Measurements from ENCODE around the gene SH3GL1. TPM values are rescaled to one million over a fixed set of nuclear protein-coding genes. Genes with fewer than 3 reads are reported as not detected.

SH3GL1 gene
- total RNA-seq, 2 experiments from 2014 or later: 38.1 to 42.0 TPM

DNA sequence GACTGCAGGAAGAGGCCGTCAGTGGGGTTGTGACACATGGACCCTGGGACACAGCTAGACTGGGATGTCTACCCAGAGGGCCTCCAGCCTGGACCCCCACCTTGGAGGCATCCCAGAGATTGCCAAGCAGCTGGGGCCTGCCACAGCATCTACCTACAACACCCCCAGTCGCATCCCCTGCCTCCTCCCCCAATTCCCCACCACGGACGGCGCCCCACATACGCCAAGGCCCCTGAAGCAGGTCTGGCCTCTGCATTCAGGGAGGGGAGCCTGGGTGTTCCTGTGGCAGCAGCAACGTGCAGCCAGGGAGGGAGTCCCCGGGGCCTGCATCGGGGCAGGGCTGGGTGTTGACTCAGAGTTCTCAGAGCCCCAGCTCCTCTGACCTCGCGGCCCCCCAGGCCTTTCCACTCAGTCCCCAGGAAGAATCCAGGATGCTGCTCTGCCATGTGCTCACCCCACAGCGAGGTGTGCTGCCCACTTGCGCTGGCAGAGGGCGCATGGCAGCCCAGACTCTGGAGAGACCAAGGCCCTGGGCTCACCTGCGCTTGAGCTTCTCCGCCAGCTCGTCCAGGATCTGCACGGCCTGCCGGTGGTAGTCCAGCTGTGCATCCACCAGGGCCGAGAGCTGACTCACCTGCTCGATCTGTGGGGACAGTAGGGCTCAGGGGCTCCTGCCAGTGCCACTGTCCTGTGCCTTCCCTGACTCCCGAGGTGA is 37.4 kb downstream of the SH3GL1 start:
- Mint-ChIP-seq H3K36me3 (peaks cover 11% of the 10 kb centered on the region), H3K27ac (no peak overlapping the region), H3K27me3 (no peaks in the 10 kb centered on the region), H3K9me3 (no peaks in the 10 kb centered on the region), H3K4me1 (ENCODE audit: low read depth) (peaks cover 3% of the 10 kb centered on the region), H3K4me3 (no peak overlapping the region)
- peak; percentile 28 for DNase-seq
- POLR2A ChIA-PET: no interaction called here
- CTCF ChIA-PET: interaction anchor here (0.6 to 2.3 kb wide), 5 partner anchors 11 to 96 kb away, joined by 3 to 10 read pairs (median 4); partner anchors contain the start of gene SH3GL1
- intact Hi-C loops (cut with micrococcal nuclease): no loop called here

DNA sequence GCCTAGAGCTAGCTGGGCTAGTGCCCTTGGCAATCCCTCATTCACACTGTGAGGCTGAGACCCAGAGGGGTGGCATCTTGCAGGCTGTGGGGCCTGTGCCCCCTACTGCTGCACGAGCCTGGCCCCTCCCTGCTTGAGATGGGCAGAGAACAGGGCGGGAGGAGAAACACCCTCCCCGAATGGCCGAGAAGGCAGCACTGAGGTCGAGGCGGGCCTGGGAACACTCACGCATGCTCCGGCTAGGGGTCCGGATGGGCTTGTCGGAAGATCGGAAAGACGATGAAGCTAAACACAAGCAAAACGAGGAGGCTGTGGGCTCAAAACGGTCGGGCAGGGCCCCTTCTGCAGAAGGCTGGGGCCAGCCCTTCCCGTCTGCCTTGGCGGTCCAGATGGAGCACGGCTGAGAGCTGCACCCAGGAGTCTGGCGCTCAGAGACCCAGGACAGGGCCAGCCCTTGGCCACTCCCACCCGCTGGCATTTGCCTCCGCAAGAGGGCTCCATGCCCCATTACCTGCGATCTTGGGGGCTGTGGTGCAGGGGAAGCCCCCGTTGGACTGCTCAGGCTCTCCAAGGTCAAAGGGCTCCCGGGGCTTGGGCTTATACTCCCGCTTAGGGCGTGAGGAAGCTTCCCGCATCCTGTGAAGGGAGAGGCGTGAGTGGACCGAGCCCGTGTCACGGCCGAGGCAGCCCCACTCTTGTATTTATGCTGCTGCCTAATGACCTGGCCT is 38.1 kb downstream of the SH3GL1 start:
- no peaks in the 10 kb centered on the region for H3K4me1 Mint-ChIP-seq (ENCODE audit: low read depth)
- ChIA-PET CTCF (interaction anchor here (0.6 to 2.3 kb wide), 4 partner anchors 10 to 95 kb away, joined by 3 to 10 read pairs (median 6); partner anchors contain the start of gene SH3GL1), POLR2A (interaction anchor here (0.9 to 1.2 kb wide), 2 partner anchors 18 to 98 kb away, joined by 3 read pairs; no protein-coding TSS in a partner anchor)
- intact Hi-C loops (cut with micrococcal nuclease): no loop called here
- H3K27ac Mint-ChIP-seq: no peak overlapping the region
- DNase-seq: no peak
- H3K36me3 Mint-ChIP-seq: peaks cover 11% of the 10 kb centered on the region
- H3K9me3 Mint-ChIP-seq: no peaks in the 10 kb centered on the region
- no peak overlapping the region for H3K4me3 Mint-ChIP-seq
- H3K27me3 Mint-ChIP-seq: no peaks in the 10 kb centered on the region

DNA sequence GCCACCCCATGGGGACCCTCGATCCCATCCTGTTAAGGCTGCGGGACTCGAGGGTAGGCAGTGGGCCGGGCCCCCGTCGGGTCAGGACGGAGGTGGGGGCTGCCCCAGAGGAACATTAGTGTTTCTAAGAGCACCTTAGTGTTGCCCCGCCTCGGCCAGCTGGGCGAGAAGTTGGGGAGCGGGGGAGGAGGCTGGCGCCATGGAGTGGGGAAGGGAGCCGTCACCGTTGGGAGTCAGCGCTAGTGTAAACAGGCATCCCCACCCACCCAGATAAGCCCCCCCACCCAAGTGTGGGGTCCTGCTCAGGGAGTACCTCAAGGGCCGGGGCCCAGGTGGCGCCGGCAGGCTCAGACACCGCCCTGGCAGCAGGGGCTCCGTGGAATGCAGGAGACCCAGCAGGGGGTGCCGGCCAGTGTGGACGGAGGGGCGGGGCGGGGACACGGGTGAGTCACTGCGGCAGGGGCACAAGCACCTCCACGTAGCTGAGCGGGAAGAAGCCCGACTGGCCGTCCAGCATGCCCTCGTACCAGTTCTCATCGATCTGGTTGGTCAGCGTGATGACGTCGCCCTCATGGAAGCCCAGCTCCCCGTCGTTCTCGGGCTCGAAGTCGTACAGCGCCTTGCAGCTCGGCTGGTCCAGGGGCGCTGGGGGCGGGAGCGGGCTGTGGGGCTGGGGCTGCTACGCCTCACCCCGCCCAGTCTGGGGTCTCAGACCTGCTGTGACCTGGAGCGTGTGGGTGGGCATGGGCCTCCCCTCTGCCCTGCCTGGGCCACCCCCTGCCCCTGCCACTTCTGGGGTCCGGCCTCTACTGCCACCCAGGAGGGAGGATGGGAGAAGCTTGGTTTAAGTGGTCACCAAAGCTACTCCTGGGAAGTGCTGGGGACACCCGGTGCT is 38.9 kb downstream of the SH3GL1 start:
- POLR2A ChIA-PET: interaction anchor here (0.9 to 1.2 kb wide), 2 partner anchors 17 to 97 kb away, joined by 3 read pairs; no protein-coding TSS in a partner anchor
- peaks cover 9% of the 10 kb centered on the region for H3K36me3 Mint-ChIP-seq
- no peak overlapping the region for H3K27ac Mint-ChIP-seq
- CTCF ChIA-PET: interaction anchor here (1.1 to 2.3 kb wide), 3 partner anchors 9 to 95 kb away, joined by 3 to 10 read pairs (median 4); no protein-coding TSS in a partner anchor
- no peaks in the 10 kb centered on the region for H3K27me3 Mint-ChIP-seq
- intact Hi-C loops (cut with micrococcal nuclease): no loop called here
- no peaks in the 10 kb centered on the region for H3K9me3 Mint-ChIP-seq
- no peak overlapping the region for H3K4me3 Mint-ChIP-seq
- no peaks in the 10 kb centered on the region for H3K4me1 Mint-ChIP-seq (ENCODE audit: low read depth)
- DNase-seq: no peak

DNA sequence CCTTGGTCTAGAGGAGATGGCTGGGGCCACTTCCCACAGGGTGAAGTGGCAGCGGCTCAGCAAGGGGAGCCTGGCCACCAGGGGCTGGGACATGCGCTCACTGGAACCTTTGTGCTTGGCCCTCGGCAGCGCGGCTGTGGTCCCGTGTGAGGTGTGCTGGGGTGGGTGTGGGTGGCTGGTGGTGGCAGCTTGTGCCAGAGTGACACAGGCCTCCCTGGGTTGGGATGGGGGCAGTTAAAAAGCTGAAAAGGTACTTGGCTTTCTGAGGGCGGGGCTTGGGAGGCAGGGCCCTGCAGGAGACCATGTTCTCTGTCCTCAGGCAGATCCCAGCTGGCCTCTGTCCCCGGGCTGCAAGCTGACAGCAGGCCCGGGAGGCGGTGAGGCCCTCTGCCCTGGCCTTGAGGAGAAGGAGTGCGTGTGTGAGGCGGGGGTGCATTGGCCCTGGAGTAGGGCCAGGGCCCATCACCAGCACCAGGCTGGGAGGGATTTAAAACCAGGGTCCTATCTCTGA is 39.7 kb downstream of the SH3GL1 start:
- peaks cover 9% of the 10 kb centered on the region for H3K36me3 Mint-ChIP-seq

DNA sequence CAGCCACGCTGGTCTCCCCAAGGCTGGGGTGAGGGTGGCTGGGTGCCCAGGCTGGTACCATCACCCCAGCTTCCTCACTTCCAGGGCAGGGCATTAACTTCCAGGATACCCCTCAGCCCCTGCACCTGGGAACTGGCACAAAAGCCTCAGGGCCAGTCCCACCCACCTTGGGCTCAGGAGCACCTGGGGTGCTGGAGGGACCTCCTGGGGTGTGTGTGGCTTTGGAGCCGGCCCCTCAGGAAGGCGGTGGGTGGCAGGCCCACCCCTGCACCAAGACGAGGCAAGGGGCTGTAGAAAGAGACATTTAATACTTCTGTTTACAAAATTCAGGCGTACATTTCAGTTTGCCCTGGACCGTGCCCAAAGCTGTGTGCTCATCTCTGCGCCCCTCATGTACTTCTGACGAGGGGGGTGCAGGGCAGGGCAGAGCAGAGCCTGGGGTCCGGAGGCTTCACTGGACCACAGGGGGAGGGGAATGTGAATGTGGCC is 40.2 kb downstream of the SH3GL1 start:
- no peak overlapping the region for H3K4me3 Mint-ChIP-seq
- DNase-seq: no peak
- no peaks in the 10 kb centered on the region for H3K4me1 Mint-ChIP-seq (ENCODE audit: low read depth)
- peak overlapping the region; percentile 3 for H3K27ac Mint-ChIP-seq
- POLR2A ChIA-PET: no interaction called here
- H3K9me3 Mint-ChIP-seq: no peaks in the 10 kb centered on the region
- CTCF ChIA-PET: interaction anchor here (1.1 kb wide), 1 partner anchor 8 kb away, joined by 3 read pairs; no protein-coding TSS in a partner anchor
- H3K27me3 Mint-ChIP-seq: no peaks in the 10 kb centered on the region
- intact Hi-C loops (cut with micrococcal nuclease): no loop called here
- H3K36me3 Mint-ChIP-seq: peaks cover 9% of the 10 kb centered on the region

More for the DNA sequence above, 39.7 kb downstream of the SH3GL1 start:
- H3K27me3 Mint-ChIP-seq: no peaks in the 10 kb centered on the region
- peak overlapping the region; percentile 8 for H3K27ac Mint-ChIP-seq
- intact Hi-C loops (cut with micrococcal nuclease): no loop called here
- no peaks in the 10 kb centered on the region for H3K9me3 Mint-ChIP-seq
- CTCF ChIA-PET: interaction anchor here (1.1 kb wide), 1 partner anchor 8 kb away, joined by 3 read pairs; no protein-coding TSS in a partner anchor
- H3K4me3 Mint-ChIP-seq: no peak overlapping the region
- no peaks in the 10 kb centered on the region for H3K4me1 Mint-ChIP-seq (ENCODE audit: low read depth)
- POLR2A ChIA-PET: no interaction called here
- no peak for DNase-seq

DNA sequence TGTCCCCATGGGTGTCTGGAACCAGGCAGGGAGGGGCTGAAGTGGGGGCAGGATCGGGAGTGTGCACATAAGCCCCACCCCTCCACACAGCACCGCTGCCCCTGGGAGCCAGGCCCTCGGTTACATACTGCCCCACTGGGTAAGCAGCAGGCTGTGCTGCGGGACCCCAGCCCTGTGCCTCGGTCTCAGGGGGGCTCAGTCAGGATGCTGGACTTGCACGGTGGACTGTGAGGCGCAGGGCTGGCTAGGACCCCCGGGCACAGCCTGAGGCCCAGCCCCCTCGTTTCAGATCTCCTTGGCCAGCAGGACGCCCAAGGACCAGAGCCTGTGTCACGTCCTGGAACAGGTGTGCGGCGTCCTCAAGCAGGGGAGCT is 40.7 kb downstream of the SH3GL1 start:
- intact Hi-C loops (cut with micrococcal nuclease): no loop called here
- CTCF ChIA-PET: interaction anchor here (1.2 kb wide), 1 partner anchor 41 kb away, joined by 3 read pairs; the partner anchor contains the start of gene SH3GL1
- POLR2A ChIA-PET: no interaction called here

DNA sequence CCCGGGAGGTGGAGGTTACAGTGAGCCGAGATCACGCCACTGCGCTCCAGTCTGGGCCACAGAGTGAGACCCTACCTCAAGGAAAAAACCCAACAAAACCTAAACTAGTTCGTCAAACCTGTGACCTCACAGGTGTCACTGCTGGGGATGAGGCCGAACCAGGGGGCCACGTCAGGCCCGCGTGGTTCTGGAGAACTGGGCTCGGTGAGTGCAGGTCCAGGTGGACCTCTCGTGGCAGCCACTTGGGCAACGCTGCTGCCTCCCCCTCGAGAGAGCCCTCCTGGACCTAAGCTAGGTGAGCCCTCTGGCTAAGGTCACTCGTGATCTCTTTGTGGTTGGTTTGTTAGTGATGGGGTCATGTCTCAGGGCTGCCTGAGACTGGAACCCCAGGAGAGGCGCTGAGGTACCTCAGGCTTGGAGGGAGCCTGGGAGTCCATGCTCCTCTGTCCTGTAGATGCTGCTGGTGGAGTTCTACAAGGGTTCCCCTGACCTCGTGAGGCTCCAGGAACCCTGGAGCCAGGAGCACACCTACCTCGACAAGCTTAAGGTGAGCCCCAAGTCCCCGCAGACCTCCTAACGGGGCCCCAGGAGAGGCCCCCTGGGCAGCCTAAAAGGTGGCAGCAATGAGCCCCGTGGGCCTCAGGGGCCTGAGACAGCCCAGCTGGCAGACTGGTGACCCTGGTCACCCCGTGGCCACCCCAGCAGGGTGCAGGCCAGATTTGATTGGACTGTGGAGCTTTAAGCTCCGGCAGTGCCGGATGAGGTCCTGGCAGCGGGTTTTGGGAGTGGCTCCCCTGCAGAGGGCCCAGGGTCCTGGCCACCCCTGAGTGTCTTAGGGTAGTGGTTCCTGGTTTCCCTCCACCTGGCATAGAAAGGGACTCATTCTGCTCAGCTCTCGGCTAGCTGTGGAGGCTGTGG is 41.4 kb downstream of the SH3GL1 start:
- Mint-ChIP-seq H3K27ac (no peak overlapping the region), H3K4me1 (ENCODE audit: low read depth) (no peaks in the 10 kb centered on the region), H3K9me3 (no peaks in the 10 kb centered on the region), H3K4me3 (no peak overlapping the region), H3K27me3 (no peaks in the 10 kb centered on the region), H3K36me3 (peaks cover 9% of the 10 kb centered on the region)
- CTCF ChIA-PET: interaction anchor here (1.2 kb wide), 1 partner anchor 41 kb away, joined by 3 read pairs; the partner anchor contains the start of gene SH3GL1
- POLR2A ChIA-PET: no interaction called here
- intact Hi-C loops (cut with micrococcal nuclease): no loop called here
- no peak for DNase-seq

More for the DNA sequence above, 40.7 kb downstream of the SH3GL1 start:
- Mint-ChIP-seq H3K36me3 (peaks cover 9% of the 10 kb centered on the region), H3K27me3 (no peaks in the 10 kb centered on the region), H3K4me1 (ENCODE audit: low read depth) (no peaks in the 10 kb centered on the region), H3K27ac (no peak overlapping the region), H3K9me3 (no peaks in the 10 kb centered on the region), H3K4me3 (no peak overlapping the region)
- DNase-seq: no peak

DNA sequence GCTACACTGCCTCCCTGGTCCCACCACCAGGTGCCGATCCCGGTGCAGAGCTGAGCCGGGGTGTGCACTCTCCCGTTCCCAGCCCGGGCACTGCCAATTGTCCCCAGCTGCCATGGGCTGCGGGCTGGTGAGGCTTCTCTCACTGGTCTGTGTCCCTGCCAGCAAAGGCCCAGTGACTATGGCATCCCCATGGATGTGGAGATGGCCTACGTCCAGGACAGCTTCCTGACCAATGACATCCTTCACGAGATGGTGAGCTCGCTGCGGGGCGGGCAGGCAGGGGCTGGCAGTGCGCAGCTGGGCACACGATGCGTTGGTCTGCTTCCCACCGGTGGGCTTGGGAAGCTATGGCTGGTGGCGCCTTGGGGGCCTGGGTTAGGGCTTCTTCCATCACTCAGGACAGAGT is 42.4 kb downstream of the SH3GL1 start:
- ChIA-PET CTCF (interaction anchor here (0.6 kb wide), 2 partner anchors 16 to 253 kb away, joined by 3 to 7 read pairs; no protein-coding TSS in a partner anchor), POLR2A (no interaction called here)
- Mint-ChIP-seq H3K4me1 (ENCODE audit: low read depth) (no peaks in the 10 kb centered on the region), H3K27ac (no peak overlapping the region), H3K36me3 (peaks cover 9% of the 10 kb centered on the region), H3K27me3 (no peaks in the 10 kb centered on the region), H3K4me3 (no peak overlapping the region), H3K9me3 (no peaks in the 10 kb centered on the region)
- intact Hi-C loops (cut with micrococcal nuclease): no loop called here
- no peak for DNase-seq

DNA sequence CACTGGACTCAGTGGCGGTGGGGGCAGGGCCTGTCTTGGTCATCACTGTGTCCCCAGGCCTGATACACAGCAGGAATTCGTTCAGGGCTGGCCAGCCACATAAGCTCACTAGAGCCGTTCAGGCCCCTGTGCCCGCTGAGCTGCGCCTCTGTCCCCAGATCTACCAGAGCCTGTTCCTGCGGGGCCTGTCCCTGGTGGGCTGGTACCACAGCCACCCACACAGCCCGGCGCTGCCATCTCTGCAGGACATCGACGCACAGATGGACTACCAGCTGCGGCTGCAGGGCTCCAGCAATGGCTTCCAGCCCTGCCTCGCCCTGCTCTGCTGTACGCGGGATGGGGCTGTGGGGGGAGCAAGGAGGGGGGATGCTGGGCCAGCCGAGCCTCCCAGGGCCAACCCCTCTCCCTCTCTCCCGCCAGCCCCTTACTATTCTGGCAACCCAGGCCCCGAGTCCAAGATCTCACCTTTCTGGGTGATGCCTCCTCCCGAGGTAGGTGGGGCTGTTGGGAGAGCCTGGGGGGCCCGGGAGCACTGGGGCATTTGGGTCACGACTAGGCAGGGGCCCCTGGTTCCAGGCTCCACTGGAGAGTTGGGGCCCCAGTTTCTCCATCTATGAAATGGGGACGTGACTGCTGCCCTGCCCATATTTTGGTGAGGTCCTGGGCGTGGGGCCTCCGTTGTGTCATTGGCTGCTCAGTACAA is 43.1 kb downstream of the SH3GL1 start:
- CTCF ChIA-PET: interaction anchor here (0.6 to 1.2 kb wide), 4 partner anchors 12 to 254 kb away, joined by 3 to 7 read pairs (median 4); partner anchors contain the start of gene MPND

DNA sequence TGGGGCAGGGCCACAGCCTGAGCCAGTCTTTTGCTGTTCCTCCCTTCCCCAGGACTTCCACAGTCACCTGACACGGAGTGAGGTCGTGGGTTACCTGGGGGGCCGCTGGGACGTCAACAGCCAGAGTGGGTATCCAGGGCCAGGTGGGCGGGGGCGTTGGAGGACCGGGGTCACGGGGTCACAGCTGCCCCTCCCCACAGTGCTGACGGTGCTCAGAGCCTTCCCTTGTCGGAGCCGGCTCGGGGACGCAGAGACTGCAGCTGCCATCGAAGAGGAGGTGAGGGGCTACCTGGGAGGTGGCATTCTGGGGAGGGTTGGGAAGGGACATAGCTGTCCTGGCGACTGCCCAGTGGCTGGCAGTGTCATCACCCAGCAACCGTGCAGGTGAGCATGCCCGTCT is 45.5 kb downstream of the SH3GL1 start:
- no peak overlapping the region for H3K4me3 Mint-ChIP-seq
- intact Hi-C loops (cut with micrococcal nuclease): no loop called here
- H3K27me3 Mint-ChIP-seq: no peaks in the 10 kb centered on the region
- H3K27ac Mint-ChIP-seq: no peak overlapping the region
- ChIA-PET POLR2A (interaction anchor here (0.6 to 0.8 kb wide), 2 partner anchors 115 to 186 kb away, joined by 3 to 5 read pairs; no protein-coding TSS in a partner anchor), CTCF (interaction anchor here (0.6 to 4.6 kb wide), 3 partner anchors 14 to 87 kb away, joined by 3 to 93 read pairs (median 3); no protein-coding TSS in a partner anchor)
- peaks cover 2% of the 10 kb centered on the region for H3K36me3 Mint-ChIP-seq
- DNase-seq: no peak
- no peaks in the 10 kb centered on the region for H3K9me3 Mint-ChIP-seq
- no peaks in the 10 kb centered on the region for H3K4me1 Mint-ChIP-seq (ENCODE audit: low read depth)

More for the DNA sequence above, 43.1 kb downstream of the SH3GL1 start:
- Mint-ChIP-seq H3K4me1 (ENCODE audit: low read depth) (no peaks in the 10 kb centered on the region), H3K36me3 (peaks cover 9% of the 10 kb centered on the region), H3K27me3 (no peaks in the 10 kb centered on the region), H3K9me3 (no peaks in the 10 kb centered on the region), H3K4me3 (no peak overlapping the region), H3K27ac (no peak overlapping the region)
- POLR2A ChIA-PET: interaction anchor here (0.6 kb wide), 1 partner anchor 22 kb away, joined by 5 read pairs; no protein-coding TSS in a partner anchor
- intact Hi-C loops (cut with micrococcal nuclease): no loop called here
- DNase-seq: no peak
